CD14-positive monocyte (primary cell): ENCODE measurements around the gene NIPAL4. TPM values are rescaled to one million over a fixed set of nuclear protein-coding genes. Genes with fewer than 3 reads are reported as not detected.

Experiments
- DNase-seq, 3 donors: peaks; one replicate each; pipeline ENCODE4 v3.0.0-alpha.2; 2011 to 2022
- H2AFZ ChIP-seq: 2 replicates; pipeline ENCODE4 v1.6.0; 2012; ENCODE audit warnings: mild to moderate bottlenecking, low read depth, low read length, inconsistent platforms; ENCODE audit not compliant: insufficient read depth, poor library complexity, severe bottlenecking
- H3K27ac ChIP-seq, 2 donors: 1 replicate in 1 of 2; 2 replicates in 1 of 2; pipeline ENCODE4 v1.5.1; 2012 to 2013; ENCODE audit warnings: low read length in 2 of 2, control low read depth in 1 of 2, inconsistent platforms in 1 of 2, low read depth in 1 of 2, mild to moderate bottlenecking in 1 of 2
- H3K27me3 ChIP-seq, 2 donors: one replicate each; pipeline versions ENCODE4 v1.6.0 to v1.6.1; 2011 to 2013; ENCODE audit warnings: low read length in 2 of 2; ENCODE audit not compliant: control insufficient read depth in 2 of 2, insufficient read depth in 2 of 2
- H3K36me3 ChIP-seq, 2 donors: replicated peaks in 1 of 2; 1 replicate in 1 of 2; 2 replicates in 1 of 2; pipeline versions ENCODE4 v1.5.1 to v1.6.1; 2012 to 2013; ENCODE audit warnings: low read length in 2 of 2, control low read depth in 1 of 2, inconsistent platforms in 1 of 2, mild to moderate bottlenecking in 1 of 2; ENCODE audit not compliant: insufficient read depth in 2 of 2, control insufficient read depth in 1 of 2
- H3K4me1 ChIP-seq, 2 donors: 1 replicate in 1 of 2; 2 replicates in 1 of 2; pipeline versions ENCODE4 v1.5.1 to v1.6.1; 2012 to 2013; ENCODE audit warnings: low read length in 2 of 2, control low read depth in 1 of 2, inconsistent platforms in 1 of 2, mild to moderate bottlenecking in 1 of 2, moderate library complexity in 1 of 2; ENCODE audit not compliant: insufficient read depth in 2 of 2, control insufficient read depth in 1 of 2
- H3K4me2 ChIP-seq: replicated peaks from 2 replicates; pipeline ENCODE3; 2012; ENCODE audit warnings: low read length, moderate library complexity, mild to moderate bottlenecking; ENCODE audit not compliant: poor library complexity, severe bottlenecking; ENCODE audit errors: extremely low read depth
- H3K4me3 ChIP-seq, 3 experiments: fragments of 200-600 bp in 1 of 3; sonication (generic) in 1 of 3; replicated peaks in 1 of 3; 1 replicate in 2 of 3; 2 replicates in 1 of 3; pipeline ENCODE4 v1.5.1; 2011 to 2013; ENCODE audit warnings: low read length in 3 of 3, mild to moderate bottlenecking in 3 of 3, control low read depth in 2 of 3, low read depth in 2 of 3, inconsistent platforms in 1 of 3, moderate library complexity in 1 of 3
- H3K79me2 ChIP-seq: 2 replicates; pipeline ENCODE4 v1.6.0; 2012; ENCODE audit warnings: mild to moderate bottlenecking, control low read depth, inconsistent platforms, low read length, moderate library complexity; ENCODE audit not compliant: insufficient read depth
- H3K9ac ChIP-seq: 2 replicates; pipeline ENCODE4 v1.6.0; 2017; ENCODE audit warnings: low read length, mild to moderate bottlenecking; ENCODE audit not compliant: insufficient read depth, poor library complexity, severe bottlenecking
- H3K9me3 ChIP-seq, 2 donors: replicated peaks in 1 of 2; 1 replicate in 1 of 2; 2 replicates in 1 of 2; pipeline versions ENCODE4 v1.5.1 to v1.6.1; 2012 to 2013; ENCODE audit warnings: low read length in 2 of 2, control low read depth in 1 of 2; ENCODE audit not compliant: control insufficient read depth in 1 of 2, insufficient read depth in 1 of 2
- H4K20me1 ChIP-seq: 2 replicates; pipeline ENCODE4 v1.6.0; 2012; ENCODE audit warnings: mild to moderate bottlenecking, low read length, control low read depth, moderate library complexity; ENCODE audit not compliant: insufficient read depth
- H3K27ac Mint-ChIP-seq, 7 donors: one replicate each; pipeline ENCODE4 v1.8.0; 2020; ENCODE audit warnings: mild to moderate bottlenecking in 7 of 7, mixed read lengths in 7 of 7, moderate library complexity in 6 of 7, inconsistent platforms in 2 of 7
- H3K27me3 Mint-ChIP-seq, 3 donors: one replicate each; pipeline ENCODE4 v1.8.0; 2021 to 2022; ENCODE audit warnings: low read depth in 3 of 3, mild to moderate bottlenecking in 3 of 3, mixed read lengths in 3 of 3, moderate library complexity in 3 of 3, inconsistent platforms in 1 of 3
- H3K36me3 Mint-ChIP-seq, 2 donors: one replicate each; pipeline ENCODE4 v1.8.0; 2020; ENCODE audit warnings: mixed read lengths in 2 of 2, inconsistent platforms in 1 of 2, mild to moderate bottlenecking in 1 of 2
- H3K4me1 Mint-ChIP-seq: one replicate; pipeline ENCODE4 v1.8.0; 2020; ENCODE audit warnings: mild to moderate bottlenecking, mixed read lengths
- H3K4me3 Mint-ChIP-seq, 2 donors: one replicate each; pipeline ENCODE4 v1.8.0; 2020; ENCODE audit warnings: mild to moderate bottlenecking in 2 of 2, mixed read lengths in 2 of 2, moderate library complexity in 1 of 2
- H3K9me3 Mint-ChIP-seq, 7 donors: one replicate each; pipeline ENCODE4 v1.8.0; 2020 to 2022; ENCODE audit warnings: mixed read lengths in 7 of 7, mild to moderate bottlenecking in 6 of 7, moderate library complexity in 6 of 7, inconsistent platforms in 2 of 7
- CTCF ChIP-seq: fragments of 200-600 bp; IDR thresholded peaks from one replicate; pipeline ENCODE4 v1.8.0; 2022; ENCODE audit warnings: antibody characterized with exemption, mild to moderate bottlenecking
- WGBS: methylation state at CpG from one replicate; pipeline ENCODE4 v1.1.5; 2013; ENCODE audit warnings: missing lambda C conversion rate; ENCODE audit not compliant: insufficient coverage; 5-methylcytosine and 5-hydroxymethylcytosine counted together
- intact Hi-C, 2 donors: fragments of 100-400 bp; cut with micrococcal nuclease; formaldehyde crosslinking; loops; one replicate each; pipeline versions ENCODE4 v1.15.0 to v1.15.1; 2023
- polyA plus RNA-seq, 3 donors: library from polyadenylated mRNA; depleted of rRNA in 1 of 3; unstranded in 2 of 3; stranded (reverse) in 1 of 3; fragments of 300-500 nt in 2 of 3; fragments of >200 nt in 1 of 3; fragmentation: Illumina TruSeq in 2 of 3; gene quantifications; 1 replicate in 2 of 3; 2 replicates in 1 of 3; pipeline ENCODE4 v1.2.3, GENCODE V29; 2012 to 2021

The NIPAL4 gene
- polyA plus RNA-seq, 3 donors, result 0.04 to 2.3 TPM; not detected in 1

GRCh38 chr5:157444224-157444623 is 15.8 kb upstream of the NIPAL4 start:
- no peaks in the 10 kb centered on the region for H3K4me1 ChIP-seq
- no peaks in the 10 kb centered on the region for H3K36me3 ChIP-seq
- H3K27ac ChIP-seq, result no peak overlapping the region
- Mint-ChIP-seq H3K36me3 (no peaks in the 10 kb centered on the region), H3K9me3 (peaks cover 0 to 2% (median 0%) of the 10 kb centered on the region in 7 donors), H3K4me3 (no peak overlapping the region), H3K27me3 (peaks cover 2 to 9% (median 9%) of the 10 kb centered on the region in 3 donors), H3K4me1 (peaks cover 3% of the 10 kb centered on the region), H3K27ac (no peak overlapping the region)
- no peak for TF ChIP-seq CTCF
- no peak overlapping the region for H3K4me3 ChIP-seq
- no peaks in the 10 kb centered on the region for H3K79me2 ChIP-seq
- no peaks in the 10 kb centered on the region for H3K9me3 ChIP-seq
- no peak overlapping the region for H3K9ac ChIP-seq
- no peak overlapping the region for H3K4me2 ChIP-seq
- DNase-seq, result no peak
- no peaks in the 10 kb centered on the region for H4K20me1 ChIP-seq
- no peak overlapping the region for H2AFZ ChIP-seq
- WGBS, result 100% methylated on average over 2 of the region's 4 CpGs
- no peaks in the 10 kb centered on the region for H3K27me3 ChIP-seq
- intact Hi-C loops, result loop anchor here in 1 of 2 donors (10.0 kb wide), 1 partner anchor 271 kb away; no protein-coding TSS in a partner anchor

- H3K9ac ChIP-seq, result no peak overlapping the region
- H3K27me3 ChIP-seq, result no peaks in the 10 kb centered on the region
- H4K20me1 ChIP-seq, result no peaks in the 10 kb centered on the region
- H3K4me1 ChIP-seq, result no peaks in the 10 kb centered on the region
- H3K9me3 ChIP-seq, result no peaks in the 10 kb centered on the region
- H3K4me3 ChIP-seq, result no peak overlapping the region
- H3K27ac Mint-ChIP-seq, result no peak overlapping the region
- no peak for DNase-seq
- no peak overlapping the region for H3K27ac ChIP-seq
- TF ChIP-seq CTCF, result no peak
- H2AFZ ChIP-seq, result no peak overlapping the region
- no peaks in the 10 kb centered on the region for H3K36me3 ChIP-seq
- WGBS, result no CpG with 5 or more reads among the region's 5 CpGs
- H3K4me1 Mint-ChIP-seq, result peaks cover 3% of the 10 kb centered on the region
- intact Hi-C loops, result loop anchor here in 1 of 2 donors (10.0 kb wide), 1 partner anchor 269 kb away; no protein-coding TSS in a partner anchor
- H3K79me2 ChIP-seq, result no peaks in the 10 kb centered on the region
- H3K4me3 Mint-ChIP-seq, result no peak overlapping the region
- no peaks in the 10 kb centered on the region for H3K9me3 Mint-ChIP-seq
- peaks cover 2 to 9% (median 9%) of the 10 kb centered on the region in 3 donors for H3K27me3 Mint-ChIP-seq
- no peaks in the 10 kb centered on the region for H3K36me3 Mint-ChIP-seq
- H3K4me2 ChIP-seq, result no peak overlapping the region
Measured at GRCh38 chr5:157445745-157446411, 14.1 kb upstream of the NIPAL4 start.
